ENCODE data around the gene CNNM2.

CNNM2 gene

GRCh38 chr10:102945449-102945848, 27.4 kb downstream of the CNNM2 start:
- H3K27ac ChIP-seq: no peak overlapping the region
- no peak for TF ChIP-seq CTCF (conservative IDR thresholded peaks at IDR 0.05)
- no peak for TF ChIP-seq ZFX (IDR thresholded peaks at IDR 0.05)

GRCh38 chr10:102945962-102946361, 27.9 kb downstream of the CNNM2 start:
- H3K27ac ChIP-seq: no peak overlapping the region
- TF ChIP-seq CTCF (conservative IDR thresholded peaks at IDR 0.05): no peak
- TF ChIP-seq ZFX (IDR thresholded peaks at IDR 0.05): no peak

- TF ChIP-seq ZFX (IDR thresholded peaks at IDR 0.05) (no peak), CTCF (conservative IDR thresholded peaks at IDR 0.05) (no peak)
- H3K27ac ChIP-seq: no peak overlapping the region
Measured at GRCh38 chr10:102946992-102947391, 28.9 kb downstream of the CNNM2 start.

- no peak overlapping the region for H3K27ac ChIP-seq
- TF ChIP-seq ZFX (IDR thresholded peaks at IDR 0.05) (no peak), CTCF (conservative IDR thresholded peaks at IDR 0.05) (no peak)
Measured at GRCh38 chr10:102948176-102948575, 30.1 kb downstream of the CNNM2 start.

GRCh38 chr10:102948786-102949185, 30.7 kb downstream of the CNNM2 start:
- TF ChIP-seq ZFX (IDR thresholded peaks at IDR 0.05) (no peak), CTCF (conservative IDR thresholded peaks at IDR 0.05) (no peak)
- H3K27ac ChIP-seq: no peak overlapping the region

- TF ChIP-seq ZFX (IDR thresholded peaks at IDR 0.05) (no peak), CTCF (conservative IDR thresholded peaks at IDR 0.05) (no peak)
- no peak overlapping the region for H3K27ac ChIP-seq
Measured at GRCh38 chr10:102949916-102950315, 31.8 kb downstream of the CNNM2 start.

GRCh38 chr10:102951316-102951715, 33.2 kb downstream of the CNNM2 start:
- H3K27ac ChIP-seq: no peak overlapping the region
- TF ChIP-seq ZFX (IDR thresholded peaks at IDR 0.05) (no peak), CTCF (conservative IDR thresholded peaks at IDR 0.05) (no peak)
